GM12873 (cell line): ENCODE results near the gene PLCB4.

Source experiments
- CTCF ChIP-seq: IDR thresholded peaks from 2 replicates; pipeline ENCODE4 v1.5.1; 2012; ENCODE audit warnings: low read depth, mild to moderate bottlenecking, moderate library complexity, low read length, control low read depth; ENCODE audit not compliant: insufficient read depth; ENCODE audit errors: missing control alignments

PLCB4 gene

GRCh38 chr20:9196110-9196509 is 127.2 kb downstream of the PLCB4 start:
- no peak for TF ChIP-seq CTCF

GRCh38 chr20:9198460-9198859 is 129.6 kb downstream of the PLCB4 start:
- no peak for TF ChIP-seq CTCF

- no peak for TF ChIP-seq CTCF
Observed at GRCh38 chr20:9200196-9200595, 131.3 kb downstream of the PLCB4 start.

- no peak for TF ChIP-seq CTCF
Observed at GRCh38 chr20:9200620-9201019, 131.7 kb downstream of the PLCB4 start.

DNA sequence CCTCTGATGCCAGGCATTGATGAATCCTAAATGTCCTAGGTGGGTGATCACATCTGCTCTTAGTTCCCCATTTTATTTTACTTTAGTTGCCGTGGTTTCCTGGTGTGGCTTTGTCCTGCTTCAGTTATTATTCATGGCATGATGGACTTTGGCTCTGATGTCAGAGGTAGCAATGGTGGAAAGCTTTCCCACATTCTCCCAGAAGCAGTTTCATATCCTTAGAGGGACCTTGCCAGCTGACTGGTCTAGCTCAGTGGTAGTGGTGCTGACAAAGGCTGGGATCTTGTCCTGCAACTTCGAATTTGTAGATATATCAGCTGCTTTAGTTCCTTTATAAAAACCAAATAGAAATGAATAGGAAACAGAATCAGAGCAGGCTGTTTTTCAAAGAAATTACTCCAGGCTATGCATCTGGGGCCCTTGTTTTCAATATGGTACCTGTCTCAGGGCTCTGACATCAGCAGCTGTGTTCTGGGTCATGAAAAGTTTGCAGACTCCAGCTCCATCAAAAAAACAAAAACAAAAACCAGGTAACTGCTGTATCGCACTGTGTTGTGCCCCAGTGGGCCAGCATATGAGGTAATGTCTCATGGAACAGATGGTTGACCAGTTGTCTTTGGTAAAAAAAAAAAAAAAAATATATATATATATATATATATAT is 133.7 kb downstream of the PLCB4 start:
- TF ChIP-seq CTCF, result no peak

GRCh38 chr20:9203081-9203447 is 134.2 kb downstream of the PLCB4 start:
- TF ChIP-seq CTCF, result no peak

- no peak for TF ChIP-seq CTCF
Observed at GRCh38 chr20:9204979-9205378, 136.1 kb downstream of the PLCB4 start.

- no peak for TF ChIP-seq CTCF
Observed at GRCh38 chr20:9206486-9206885, 137.6 kb downstream of the PLCB4 start.
